Embryonic facial prominence (tissue), 1 donor: ENCODE results near the gene CMTM4.
"Not testable (repeated sequence)": the region's sequence is repeated elsewhere in the genome, so short reads cannot be mapped to it uniquely, and the experiment has no call there.

Source experiments
- DNase-seq: peaks from one replicate; pipeline ENCODE4 v3.0.0-alpha.2; 2016; ENCODE audit errors: extremely low spot score

The CMTM4 gene

DNA sequence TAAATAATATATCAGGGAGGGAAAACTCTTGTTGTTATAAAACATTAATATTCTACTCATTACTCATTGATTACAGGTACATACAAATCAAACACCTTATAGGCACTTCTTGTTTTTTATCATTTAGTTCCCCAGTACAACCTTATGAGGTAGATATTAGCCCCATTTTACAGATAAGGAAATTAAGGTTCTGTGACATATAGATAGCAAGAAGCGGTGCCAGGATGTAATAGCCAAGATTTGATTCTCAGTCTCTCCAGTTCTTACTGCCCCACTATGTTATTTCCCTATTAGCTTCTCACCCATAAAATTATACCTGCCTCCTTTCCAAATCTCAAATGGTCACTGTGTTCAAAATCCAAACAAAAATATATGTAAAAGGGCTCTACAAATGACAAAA, 55.2 kb downstream of the CMTM4 start:
- no peak for DNase-seq

DNA sequence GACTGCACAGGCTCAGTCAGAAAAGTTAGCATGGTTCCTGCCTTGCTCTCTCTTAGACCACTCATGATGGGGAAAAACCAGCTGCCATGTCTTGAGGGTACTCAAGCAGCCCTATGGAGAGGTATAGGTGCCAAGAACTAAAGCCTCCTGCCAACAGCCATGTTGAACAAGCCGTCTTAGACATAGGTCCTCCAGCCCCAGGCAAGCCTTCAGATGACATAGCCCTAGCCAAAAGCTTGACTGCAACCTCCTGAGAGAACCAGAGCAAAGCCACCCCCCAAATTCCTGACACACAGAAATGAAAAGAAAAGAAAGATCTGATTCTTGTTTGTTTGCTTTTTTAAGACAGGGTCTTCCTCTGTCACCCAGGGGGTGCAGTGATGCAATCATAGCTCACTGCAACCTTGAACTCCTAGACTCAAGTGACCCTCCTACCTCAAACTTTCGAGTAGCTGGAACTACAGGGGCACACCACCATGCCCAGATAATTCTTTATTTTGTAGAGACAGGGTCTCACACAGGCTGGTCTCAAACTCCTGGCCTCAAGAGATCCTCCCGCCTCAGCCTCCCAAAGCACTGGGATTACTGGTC, 55.7 kb downstream of the CMTM4 start:
- no peak for DNase-seq

DNA sequence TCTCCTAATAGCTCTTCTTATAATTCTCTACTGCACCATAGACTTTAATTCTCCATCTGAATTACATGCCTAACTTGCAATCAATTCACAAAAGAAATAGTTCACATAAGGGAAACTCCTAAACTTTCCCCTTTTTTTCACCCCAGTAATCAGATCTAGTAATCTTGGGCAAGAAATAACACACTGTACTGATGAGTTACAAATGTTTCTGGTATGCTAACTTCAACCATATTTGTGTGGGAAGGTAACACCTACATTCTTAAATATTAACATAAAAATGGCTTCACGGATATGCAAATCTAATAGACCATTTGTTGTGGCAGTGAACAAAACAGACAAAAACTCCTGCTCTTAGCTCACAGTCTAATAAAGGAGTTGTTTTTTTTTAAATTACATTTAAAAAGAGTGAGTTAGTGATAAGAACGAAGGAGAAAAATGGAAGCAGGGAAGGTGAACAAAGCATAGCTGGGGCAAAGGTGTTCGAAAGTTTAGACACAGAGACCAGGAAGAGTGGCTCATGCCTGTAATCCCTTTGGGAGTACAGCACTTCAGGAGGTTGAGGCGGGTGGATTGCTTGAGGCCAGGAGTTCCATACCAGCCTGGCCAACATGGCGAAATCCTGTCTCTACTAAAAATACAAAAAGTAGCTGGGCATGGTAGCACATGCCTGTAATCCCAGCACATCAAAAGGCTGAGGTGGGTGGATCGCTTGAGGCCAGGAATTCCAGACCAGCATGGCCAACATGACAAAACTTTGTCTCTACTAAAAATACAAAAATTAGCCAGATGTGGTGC, 57.3 kb downstream of the CMTM4 start:
- DNase-seq = no peak

DNA sequence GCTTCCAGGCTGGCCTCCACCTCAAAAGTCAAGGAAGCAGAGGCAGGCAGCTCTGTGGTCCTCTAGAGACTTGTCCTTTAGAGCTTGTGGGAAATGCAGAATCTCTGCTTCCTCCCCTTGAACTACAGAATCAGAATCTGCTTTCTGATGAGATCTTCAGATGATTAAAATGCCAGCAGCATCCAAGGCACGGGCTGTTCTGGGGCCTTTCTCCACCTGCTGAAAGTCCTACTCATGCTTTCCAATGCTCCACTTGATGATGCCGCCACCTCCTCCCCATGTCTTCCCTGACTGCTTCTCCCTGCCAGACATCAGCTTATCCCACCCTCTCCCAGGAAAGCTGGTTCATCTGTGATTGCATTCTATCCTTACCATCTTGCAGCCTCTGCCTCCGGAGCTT, 58.7 kb downstream of the CMTM4 start:
- DNase-seq = no peak

DNA sequence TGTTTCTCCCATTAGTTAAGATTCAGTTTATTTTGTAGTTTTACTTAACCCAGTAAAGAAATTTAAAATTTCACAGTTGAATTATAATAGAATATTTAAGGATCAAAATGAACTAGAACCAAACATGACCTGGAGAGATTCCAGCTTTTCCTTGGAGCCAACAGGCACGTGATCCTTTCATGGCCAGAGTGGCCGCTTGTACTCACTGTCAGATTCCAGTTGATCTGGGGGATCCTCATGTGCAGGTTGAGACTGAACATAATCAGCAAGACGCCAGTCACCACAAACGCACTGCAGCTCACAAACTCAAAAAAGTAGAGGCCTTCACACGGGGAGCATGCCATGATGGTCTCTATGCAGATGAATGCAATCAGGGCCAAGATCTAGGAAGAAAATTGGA, 60.3 kb downstream of the CMTM4 start:
- no peak for DNase-seq

DNA sequence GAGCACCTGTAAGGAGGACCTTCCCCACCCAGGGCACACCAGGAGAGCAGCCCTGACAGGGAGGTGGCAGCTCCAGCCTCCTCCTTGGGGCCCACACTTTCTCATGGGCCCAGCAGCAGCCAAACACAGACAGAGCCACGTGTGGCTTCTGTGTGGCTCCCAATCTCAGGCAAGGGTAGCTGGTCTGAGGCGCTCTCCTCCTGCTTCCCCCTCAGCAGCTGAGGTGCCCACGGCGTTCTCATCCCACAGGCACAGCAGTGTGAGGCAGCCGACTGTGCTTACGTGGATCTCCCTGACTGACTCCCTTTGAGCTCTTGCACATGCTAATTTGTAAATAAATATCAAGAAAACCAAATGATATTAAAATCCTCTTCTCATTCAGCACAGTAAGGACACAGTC, 61.1 kb downstream of the CMTM4 start:
- DNase-seq = no peak

DNA sequence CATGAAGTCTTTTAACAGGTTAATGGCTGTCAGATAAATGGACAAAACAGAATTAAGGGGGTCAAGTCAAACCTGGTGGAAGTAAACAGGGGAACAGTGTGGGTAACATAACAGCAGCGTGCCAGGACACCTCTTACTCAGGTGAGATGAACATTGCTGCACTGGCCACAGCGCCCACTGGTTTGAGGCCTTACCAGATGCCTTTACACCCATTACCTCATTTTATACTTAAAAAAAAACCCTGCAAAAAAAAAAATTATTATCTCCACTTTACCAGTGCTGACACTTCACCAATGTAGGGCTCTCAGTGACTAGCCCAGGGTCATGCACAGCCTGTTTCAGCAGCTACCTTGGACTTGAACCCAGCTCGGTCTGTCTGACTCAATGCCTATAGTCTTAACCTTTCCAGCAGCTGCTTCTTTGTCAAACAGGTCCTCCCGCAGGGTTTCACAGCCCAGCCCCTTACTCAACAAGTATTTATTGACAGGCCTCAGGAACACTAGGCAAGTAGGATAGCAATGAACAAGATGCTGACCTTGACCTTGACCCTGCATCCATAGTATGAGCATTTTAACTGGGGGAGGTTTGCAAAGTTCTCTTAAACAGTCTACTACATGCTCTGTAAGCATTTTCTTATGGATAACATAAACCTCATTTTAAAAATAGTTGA, 61.9 kb downstream of the CMTM4 start:
- DNase-seq = no peak

DNA sequence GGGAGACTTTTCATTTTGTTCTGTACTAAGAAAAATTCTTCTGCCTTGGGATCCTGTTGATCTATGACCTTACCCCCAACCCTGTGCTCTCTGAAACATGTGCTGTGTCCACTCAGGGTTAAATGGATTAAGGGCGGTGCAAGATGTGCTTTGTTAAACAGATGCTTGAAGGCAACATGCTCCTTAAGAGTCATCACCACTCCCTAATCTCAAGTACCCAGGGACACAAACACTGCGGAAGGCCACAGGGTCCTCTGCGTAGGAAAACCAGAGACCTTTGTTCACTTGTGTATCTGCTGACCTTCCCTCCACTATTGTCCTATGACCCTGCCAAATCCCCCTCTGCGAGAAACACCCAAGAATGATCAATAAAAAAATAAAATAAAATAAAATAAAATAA, 65.0 kb downstream of the CMTM4 start:
- DNase-seq = not testable (repeated sequence)

DNA sequence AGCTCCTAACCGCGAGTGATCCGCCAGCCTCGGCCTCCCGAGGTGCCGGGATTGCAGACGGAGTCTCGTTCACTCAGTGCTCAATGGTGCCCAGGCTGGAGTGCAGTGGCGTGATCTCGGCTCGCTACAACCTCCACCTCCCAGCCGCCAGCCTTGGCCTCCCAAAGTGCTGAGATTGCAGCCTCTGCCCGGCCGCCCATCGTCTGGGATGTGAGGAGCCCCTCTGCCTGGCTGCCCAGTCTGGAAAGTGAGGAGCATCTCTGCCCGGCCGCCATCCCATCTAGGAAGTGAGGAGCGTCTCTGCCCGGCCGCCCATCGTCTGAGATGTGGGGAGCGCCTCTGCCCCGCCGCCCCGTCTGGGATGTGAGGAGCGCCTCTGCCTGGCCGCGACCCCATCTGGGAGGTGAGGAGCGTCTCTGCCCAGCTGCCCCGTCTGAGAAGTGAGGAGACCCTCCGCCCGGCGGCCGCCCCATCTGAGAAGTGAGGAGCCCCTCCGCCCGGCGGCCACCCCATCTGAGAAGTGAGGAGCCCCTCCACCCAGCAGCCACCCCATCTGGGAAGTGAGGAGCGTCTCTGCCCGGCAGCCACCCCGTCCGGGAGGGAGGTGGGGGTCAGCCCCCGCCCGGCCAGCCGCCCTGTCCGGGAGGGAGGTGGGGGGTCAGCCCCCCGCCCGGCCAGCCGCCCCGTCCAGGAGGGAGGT, 65.8 kb downstream of the CMTM4 start:
- DNase-seq = not testable (repeated sequence)

DNA sequence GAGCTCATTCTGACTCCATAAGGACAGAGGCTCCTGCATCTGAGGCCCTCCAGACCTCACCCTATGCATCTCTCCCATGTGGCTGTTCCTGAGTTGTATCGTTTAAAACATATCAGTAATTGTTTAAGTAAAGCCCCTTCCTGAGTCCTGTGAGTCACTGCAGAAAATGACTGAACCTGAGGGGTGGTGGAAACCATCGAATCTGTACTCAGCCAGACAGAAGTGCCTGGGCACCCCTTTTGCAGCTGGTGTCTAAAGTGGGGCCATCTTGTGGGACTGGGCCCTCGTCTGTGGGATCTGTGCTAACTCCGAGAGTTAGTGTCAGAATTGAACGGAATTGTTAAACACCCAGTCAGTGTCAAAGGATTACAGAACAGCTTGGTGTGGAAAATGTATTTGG, 66.7 kb downstream of the CMTM4 start:
- no peak for DNase-seq

DNA sequence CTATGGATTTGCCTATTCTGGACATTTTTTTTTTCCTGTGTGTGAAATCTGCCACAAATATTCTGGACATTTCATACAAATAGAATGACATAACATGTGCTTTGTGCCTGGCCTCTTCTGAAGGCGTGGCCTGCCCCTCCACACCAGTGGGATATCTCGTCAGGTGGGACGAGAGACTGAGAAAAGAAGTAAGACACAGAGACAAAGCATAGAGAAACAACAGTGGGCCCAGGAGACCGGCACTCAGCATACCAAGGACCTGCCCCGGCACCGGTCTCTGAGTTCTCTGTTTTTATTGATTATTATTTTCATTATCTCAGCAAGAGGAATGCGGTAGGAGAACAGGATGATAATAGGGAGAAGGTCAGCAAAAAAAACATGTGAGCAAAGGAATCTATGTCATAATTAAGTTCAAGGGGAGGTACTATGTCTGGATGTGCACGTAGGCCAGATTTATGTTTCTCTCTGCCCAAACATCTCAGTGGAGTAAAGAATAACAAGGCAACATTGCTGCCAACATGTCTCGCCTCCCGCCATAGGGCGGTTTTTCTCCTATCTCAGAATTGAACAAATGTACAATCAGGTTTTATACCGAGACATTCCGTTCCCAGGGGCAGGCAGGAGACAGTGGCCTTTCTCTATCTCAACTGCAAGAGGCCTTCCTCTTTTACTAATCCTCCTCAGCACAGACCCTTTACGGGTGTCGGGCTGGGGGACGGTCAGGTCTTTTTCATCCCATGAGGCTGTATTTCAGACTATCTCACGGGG, 68.7 kb downstream of the CMTM4 start:
- DNase-seq = not testable (repeated sequence)

DNA sequence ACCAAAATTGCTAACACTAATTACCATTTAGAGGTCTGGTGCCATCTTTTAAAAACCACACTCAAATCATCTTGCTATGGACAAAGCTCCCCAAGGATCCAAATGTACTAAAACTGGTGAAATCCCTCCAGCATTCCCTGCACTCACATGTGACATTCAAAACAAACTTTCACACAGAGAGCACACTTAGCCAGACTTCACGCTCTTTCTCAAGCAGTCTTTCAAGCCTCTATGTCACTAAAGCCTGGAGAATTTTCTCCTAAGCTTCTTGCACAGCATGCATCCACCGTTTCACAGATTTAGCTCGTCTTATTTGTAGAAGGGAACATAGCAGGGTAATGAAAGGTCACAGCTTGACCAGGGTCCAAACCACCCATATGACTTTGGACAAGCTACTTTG, 72.8 kb downstream of the CMTM4 start:
- DNase-seq = no peak

DNA sequence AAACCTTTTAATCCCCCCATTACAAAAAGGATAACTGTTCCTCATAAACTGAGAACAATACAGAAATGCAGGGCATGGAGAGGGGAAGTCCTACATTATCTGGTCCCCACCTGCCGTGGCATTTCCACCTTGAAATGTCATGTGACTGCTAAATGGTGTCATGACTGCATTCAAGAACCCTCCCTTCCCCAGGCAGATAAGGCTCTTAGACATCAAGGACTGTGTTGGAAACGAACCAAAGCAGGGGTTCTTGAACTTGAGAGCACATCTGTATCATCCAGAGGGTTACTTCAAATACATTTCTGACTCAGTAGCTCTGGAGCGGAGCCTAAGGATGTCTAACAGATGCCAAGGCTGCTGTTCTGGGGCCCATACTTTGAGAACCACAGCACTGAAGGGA, 73.7 kb downstream of the CMTM4 start:
- DNase-seq = no peak

DNA sequence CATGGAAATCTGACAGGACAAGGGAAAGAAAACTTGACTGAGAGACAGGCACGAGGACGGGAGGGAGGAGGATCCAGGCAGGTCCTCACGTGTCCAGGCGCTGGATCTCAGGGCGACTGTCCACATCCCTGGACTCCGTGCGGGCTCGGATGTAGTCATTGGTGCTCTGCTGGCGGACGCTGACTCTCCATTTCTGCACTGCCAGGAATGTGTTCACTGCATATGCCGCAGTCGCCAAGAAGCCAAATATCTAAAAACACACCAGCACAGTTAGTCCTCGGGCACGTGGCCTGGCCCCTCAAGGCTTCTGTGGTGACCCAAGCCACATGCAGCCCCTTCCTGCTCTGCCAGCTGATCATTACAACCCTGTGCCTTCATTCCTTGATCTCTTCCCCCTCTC, 74.6 kb downstream of the CMTM4 start:
- no peak for DNase-seq

DNA sequence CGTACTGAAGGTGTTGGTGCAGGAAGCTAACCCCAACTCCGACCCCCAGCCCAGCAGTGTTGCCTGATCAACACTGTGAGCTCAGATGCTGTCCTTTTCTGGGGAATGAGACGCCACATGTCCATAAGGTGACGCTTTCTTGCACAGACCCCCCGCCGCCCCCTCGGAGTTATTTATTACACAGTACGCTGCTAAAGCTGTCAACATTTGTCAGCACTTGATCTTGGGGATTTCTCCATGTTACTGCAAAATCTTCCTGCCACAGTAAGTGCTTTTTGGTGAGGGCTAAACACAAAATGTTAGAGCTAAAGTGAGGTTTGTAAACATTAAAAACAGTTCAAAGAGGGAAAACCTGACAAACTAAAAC, 76.1 kb downstream of the CMTM4 start:
- no peak for DNase-seq

DNA sequence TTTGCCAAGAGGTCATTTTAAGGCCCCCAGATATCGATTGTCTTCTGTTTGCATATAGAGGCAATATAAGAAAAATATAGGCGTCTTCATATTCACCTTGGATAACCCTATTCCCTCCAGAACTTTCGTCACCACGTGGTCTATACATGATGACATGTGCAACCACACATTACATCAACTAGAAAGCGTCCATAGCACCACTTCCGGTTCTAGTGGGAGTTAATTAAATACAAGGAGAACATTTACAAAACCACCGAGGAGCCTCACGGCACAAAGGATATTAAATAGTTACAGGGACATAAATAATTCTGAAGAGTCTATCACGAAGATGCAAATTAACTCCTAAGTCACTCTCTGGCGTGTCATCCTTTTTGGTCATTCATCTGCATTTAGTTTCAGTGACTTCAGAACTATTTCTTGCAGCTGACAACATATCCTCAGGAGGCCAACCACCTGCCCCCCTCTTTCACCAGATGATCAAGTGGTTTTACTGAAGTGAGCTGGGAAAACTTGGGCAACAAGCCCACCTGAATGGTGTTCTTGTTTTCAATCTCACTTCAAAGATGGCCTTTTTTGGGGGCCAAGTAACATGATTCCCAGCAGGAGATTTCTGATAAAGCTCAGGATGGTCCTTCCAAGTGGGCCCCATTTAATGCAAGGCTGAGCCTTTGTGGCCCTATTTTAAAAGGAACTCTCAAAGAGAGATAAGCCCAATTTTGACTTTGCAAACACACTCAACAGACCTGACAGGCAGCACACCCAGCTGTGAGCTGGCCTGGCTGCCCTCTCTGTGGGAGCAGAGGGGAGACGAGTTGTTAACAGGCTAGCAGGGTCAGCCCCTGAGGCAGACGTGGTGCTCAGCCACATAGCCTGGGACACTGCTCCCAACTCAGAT, 76.8 kb downstream of the CMTM4 start:
- no peak for DNase-seq

DNA sequence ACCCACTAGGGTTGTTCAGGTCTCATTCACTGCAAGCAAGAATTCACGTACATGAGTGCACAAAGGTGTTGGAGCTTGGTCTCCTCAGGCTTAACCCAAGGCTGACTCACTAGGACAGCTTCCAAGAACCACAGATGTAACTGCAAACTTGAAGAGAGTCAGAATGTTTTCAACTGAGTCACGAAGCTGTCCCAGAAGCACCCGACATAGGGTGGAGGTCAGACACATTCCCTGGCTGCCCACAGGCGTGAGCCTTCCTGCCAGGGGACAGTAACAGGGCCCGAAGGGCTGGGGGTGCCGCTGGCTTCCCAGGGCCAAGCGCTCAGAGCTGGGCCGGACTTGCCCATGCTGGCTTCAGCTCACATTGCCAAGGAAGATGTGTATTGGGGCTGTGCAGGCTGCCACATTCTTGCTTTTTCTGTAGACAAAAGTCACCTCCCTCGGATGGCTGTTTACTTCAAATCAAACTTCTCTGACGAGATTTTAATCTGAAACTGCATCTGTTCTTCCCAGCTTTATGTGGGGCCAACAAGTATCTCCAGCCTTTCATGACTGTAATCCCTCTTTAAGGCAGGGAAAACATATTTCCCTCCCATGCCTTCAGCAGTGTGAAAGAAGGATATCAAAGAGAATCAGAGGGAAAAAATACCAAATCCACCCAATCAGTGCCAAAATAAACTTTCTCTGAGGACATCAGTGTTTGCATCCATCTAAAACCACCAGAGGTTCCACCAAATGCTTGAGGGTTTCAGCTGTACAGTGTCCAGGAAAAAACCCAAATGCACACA, 77.8 kb downstream of the CMTM4 start:
- DNase-seq = no peak

DNA sequence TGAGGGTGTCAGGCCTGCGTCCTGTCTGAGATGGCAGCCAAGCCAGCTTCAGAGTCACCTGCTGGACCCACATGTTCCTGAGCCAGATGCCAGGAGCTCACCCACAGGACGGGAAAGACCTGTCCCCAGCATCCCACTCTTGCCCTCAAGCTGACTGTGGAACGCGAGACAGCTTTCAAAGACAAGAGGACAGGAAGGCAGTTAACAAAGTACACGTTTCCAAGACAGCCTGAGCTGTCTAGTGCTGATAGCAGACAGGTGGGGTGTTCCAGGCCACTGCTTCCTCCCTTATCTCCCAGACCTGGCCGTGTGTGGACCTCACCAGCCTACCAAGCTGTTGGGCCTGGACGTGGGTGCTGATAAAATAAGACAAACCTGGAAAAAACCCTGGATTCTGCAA, 78.8 kb downstream of the CMTM4 start:
- DNase-seq = no peak

DNA sequence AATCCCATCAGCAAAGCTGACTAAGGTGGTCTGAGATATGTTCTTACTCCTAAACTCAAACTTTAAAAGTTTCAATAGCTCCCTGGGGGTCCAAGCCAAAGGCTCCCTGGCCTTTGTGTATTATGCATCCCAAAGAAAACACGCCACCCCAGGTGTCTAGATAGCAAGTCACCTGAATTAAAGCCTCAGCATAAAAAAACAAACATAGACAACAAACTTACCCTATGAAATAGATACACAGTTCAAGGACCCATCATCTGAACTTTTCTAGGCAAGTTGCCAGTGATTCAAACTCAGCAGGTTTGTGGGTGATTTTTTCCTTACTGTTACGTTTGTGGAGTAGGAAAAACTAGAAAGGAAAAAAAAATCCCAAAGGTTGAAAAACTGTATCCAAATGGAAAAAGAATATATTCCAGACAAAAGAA, 79.5 kb downstream of the CMTM4 start:
- DNase-seq = no peak

DNA sequence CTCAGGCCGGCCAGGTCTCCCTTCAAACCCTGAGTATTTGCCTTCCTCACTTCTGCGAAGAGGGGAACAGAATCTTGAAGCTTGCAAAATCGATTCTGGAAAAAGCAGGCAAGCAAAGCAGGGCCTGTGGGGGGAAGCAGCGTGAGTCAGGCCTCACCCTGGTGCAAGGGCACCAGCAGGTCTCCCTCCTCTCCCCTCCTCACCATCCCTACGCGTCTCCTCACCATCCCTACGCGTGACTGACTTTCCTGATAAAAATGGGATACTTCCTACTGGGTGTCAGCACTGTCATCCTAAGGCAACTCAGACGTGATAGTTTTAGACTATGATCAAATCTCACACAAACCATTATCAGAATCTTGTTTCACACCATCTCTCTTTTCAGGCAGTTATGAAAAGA, 80.0 kb downstream of the CMTM4 start:
- DNase-seq = no peak
